HG03159 (cell line): ENCODE results near the gene AVEN.

Experiments
- ATAC-seq: cut with Tn5 transposase; IDR thresholded peaks from one replicate; pipeline ENCODE4 v1.9.1; 2021; ENCODE audit warnings: mild to moderate bottlenecking, moderate library complexity; ENCODE audit not compliant: unreplicated experiment

The AVEN gene

GRCh38 chr15:33988384-33988783 lies 50.6 kb downstream of the AVEN start:
- ATAC-seq, result no peak

- ATAC-seq, result no peak
Observed at GRCh38 chr15:33987444-33987843, 51.6 kb downstream of the AVEN start.

- ATAC-seq, result no peak
Observed at GRCh38 chr15:33985751-33986150, 53.3 kb downstream of the AVEN start.

GRCh38 chr15:33985287-33985686 lies 53.7 kb downstream of the AVEN start:
- ATAC-seq, result no peak

GRCh38 chr15:33982516-33982915 lies 56.5 kb downstream of the AVEN start:
- no peak for ATAC-seq

GRCh38 chr15:33980159-33980558 lies 58.8 kb downstream of the AVEN start:
- ATAC-seq, result no peak

GRCh38 chr15:33975022-33975565 lies 63.9 kb downstream of the AVEN start:
- ATAC-seq, result no peak

GRCh38 chr15:33971811-33972210 lies 67.2 kb downstream of the AVEN start:
- ATAC-seq, result no peak

- ATAC-seq, result no peak
Observed at GRCh38 chr15:33968821-33969220, 70.2 kb downstream of the AVEN start.

- no peak for ATAC-seq
Observed at GRCh38 chr15:33968224-33968623, 70.8 kb downstream of the AVEN start, which contains the start of gene CHRM5. CHRM5 (plus strand) TSS chr15:33968497; CDS start chr15:34062718, 94,221 bp downstream.

- no peak for ATAC-seq
Observed at GRCh38 chr15:33964665-33965040, 74.4 kb downstream of the AVEN start.

- ATAC-seq, result no peak
Observed at GRCh38 chr15:33963831-33964664, 75.0 kb downstream of the AVEN start.

GRCh38 chr15:33960549-33960935 lies 78.5 kb downstream of the AVEN start:
- ATAC-seq, result no peak

- ATAC-seq, result no peak
Observed at GRCh38 chr15:33959844-33960548, 79.0 kb downstream of the AVEN start.

GRCh38 chr15:33956397-33956796 lies 82.6 kb downstream of the AVEN start:
- ATAC-seq, result no peak

GRCh38 chr15:33955945-33956344 lies 83.1 kb downstream of the AVEN start:
- no peak for ATAC-seq

- no peak for ATAC-seq
Observed at GRCh38 chr15:33946152-33946551, 92.9 kb downstream of the AVEN start.

GRCh38 chr15:33941279-33942063 lies 97.5 kb downstream of the AVEN start:
- ATAC-seq, result peak; percentile 52

GRCh38 chr15:33934921-33935320 lies 104.1 kb downstream of the AVEN start:
- ATAC-seq, result no peak

GRCh38 chr15:33934396-33934795 lies 104.6 kb downstream of the AVEN start:
- no peak for ATAC-seq

- no peak for ATAC-seq
Observed at GRCh38 chr15:33932734-33933133, 106.3 kb downstream of the AVEN start.
